ACC112 (cell line): ENCODE data around the gene MTCL1.
"Not testable (repeated sequence)": the region's sequence is repeated elsewhere in the genome, so short reads cannot be mapped to it uniquely, and the experiment has no call there.

Experiments used
- H2AFZ ChIP-seq: fragments of 200-600 bp; sonication (generic); one replicate; pipeline ENCODE4 v1.6.0; 2017; ENCODE audit warnings: antibody characterized with exemption, low read length; ENCODE audit not compliant: unreplicated experiment
- H3K27ac ChIP-seq: fragments of 200-600 bp; sonication (generic); 2 replicates; pipeline ENCODE4 v1.5.1; 2014; ENCODE audit warnings: low read depth, mild to moderate bottlenecking, antibody characterized with exemption, low read length, moderate library complexity
- H3K27me3 ChIP-seq: fragments of 200-600 bp; sonication (generic); 2 replicates; pipeline ENCODE4 v1.6.1; 2014; ENCODE audit warnings: mild to moderate bottlenecking, antibody characterized with exemption, low read length, moderate library complexity, mixed read lengths; ENCODE audit not compliant: insufficient read depth
- H3K36me3 ChIP-seq: fragments of 200-600 bp; sonication (generic); 2 replicates; pipeline ENCODE4 v1.6.1; 2016; ENCODE audit warnings: mild to moderate bottlenecking, antibody characterized with exemption, low read length, moderate library complexity, mixed read lengths; ENCODE audit not compliant: insufficient read depth
- H3K4me1 ChIP-seq: fragments of 200-600 bp; sonication (generic); one replicate; pipeline ENCODE4 v1.6.1; 2016; ENCODE audit warnings: low read length, mixed read lengths; ENCODE audit not compliant: insufficient read depth, unreplicated experiment, control insufficient read depth
- H3K4me3 ChIP-seq: fragments of 200-600 bp; sonication (generic); 2 replicates; pipeline ENCODE4 v1.5.1; 2014; ENCODE audit warnings: mild to moderate bottlenecking, low read depth, low read length
- H3K79me2 ChIP-seq: fragments of 200-600 bp; sonication (generic); one replicate; pipeline ENCODE4 v1.6.0; 2016; ENCODE audit warnings: low read length; ENCODE audit not compliant: control insufficient read depth, unreplicated experiment, insufficient read depth

MTCL1 gene

GRCh38 chr18:8758466-8758865 lies 53.1 kb downstream of the MTCL1 start:
- H3K36me3 ChIP-seq: peaks cover 26% of the 10 kb centered on the region
- H3K4me1 ChIP-seq: peaks cover 4% of the 10 kb centered on the region
- H2AFZ ChIP-seq: no peak overlapping the region
- no peak overlapping the region for H3K4me3 ChIP-seq
- no peak overlapping the region for H3K27ac ChIP-seq
- H3K27me3 ChIP-seq: no peaks in the 10 kb centered on the region
- peaks cover 2% of the 10 kb centered on the region for H3K79me2 ChIP-seq

GRCh38 chr18:8760984-8761383 lies 55.6 kb downstream of the MTCL1 start:
- peaks cover 2% of the 10 kb centered on the region for H3K79me2 ChIP-seq
- no peaks in the 10 kb centered on the region for H3K27me3 ChIP-seq
- no peak overlapping the region for H3K27ac ChIP-seq
- no peak overlapping the region for H2AFZ ChIP-seq
- no peaks in the 10 kb centered on the region for H3K4me1 ChIP-seq
- no peak overlapping the region for H3K4me3 ChIP-seq
- peaks cover 29% of the 10 kb centered on the region for H3K36me3 ChIP-seq

- H3K79me2 ChIP-seq, H3K27me3 ChIP-seq, H2AFZ ChIP-seq, H3K4me3 ChIP-seq, H3K27ac ChIP-seq, H3K4me1 ChIP-seq: not testable (repeated sequence)
- H3K36me3 ChIP-seq: peaks cover 29% of the 10 kb centered on the region
Measured at GRCh38 chr18:8761535-8761934, 56.2 kb downstream of the MTCL1 start.

GRCh38 chr18:8762968-8763367 lies 57.6 kb downstream of the MTCL1 start:
- no peak overlapping the region for H3K4me3 ChIP-seq

GRCh38 chr18:8763611-8764010 lies 58.3 kb downstream of the MTCL1 start:
- Histone ChIP-seq H3K36me3 (peaks cover 29% of the 10 kb centered on the region), H3K79me2 (no peaks in the 10 kb centered on the region), H3K27me3 (no peaks in the 10 kb centered on the region)

More at GRCh38 chr18:8762968-8763367, 57.6 kb downstream of the MTCL1 start:
- Histone ChIP-seq H2AFZ (no peak overlapping the region), H3K36me3 (peaks cover 29% of the 10 kb centered on the region), H3K27ac (no peak overlapping the region), H3K79me2 (no peaks in the 10 kb centered on the region), H3K27me3 (no peaks in the 10 kb centered on the region), H3K4me1 (no peaks in the 10 kb centered on the region)

GRCh38 chr18:8765783-8766463 lies 60.6 kb downstream of the MTCL1 start:
- H2AFZ ChIP-seq: no peak overlapping the region
- no peak overlapping the region for H3K27ac ChIP-seq
- H3K4me1 ChIP-seq: no peaks in the 10 kb centered on the region
- H3K79me2 ChIP-seq: no peaks in the 10 kb centered on the region
- H3K4me3 ChIP-seq: no peak overlapping the region
- no peaks in the 10 kb centered on the region for H3K27me3 ChIP-seq
- peaks cover 24% of the 10 kb centered on the region for H3K36me3 ChIP-seq

More at GRCh38 chr18:8763611-8764010, 58.3 kb downstream of the MTCL1 start:
- Histone ChIP-seq H3K4me3 (no peak overlapping the region), H3K27ac (no peak overlapping the region), H2AFZ (no peak overlapping the region), H3K4me1 (no peaks in the 10 kb centered on the region)

- Histone ChIP-seq H3K4me3 (no peak overlapping the region), H3K4me1 (no peaks in the 10 kb centered on the region), H3K27me3 (no peaks in the 10 kb centered on the region), H3K79me2 (no peaks in the 10 kb centered on the region), H3K27ac (no peak overlapping the region), H2AFZ (no peak overlapping the region), H3K36me3 (peaks cover 17% of the 10 kb centered on the region)
Measured at GRCh38 chr18:8766559-8767293, 61.4 kb downstream of the MTCL1 start.

- Histone ChIP-seq H3K36me3 (peaks cover 11% of the 10 kb centered on the region; the same call in 1 of the 2 replicates), H3K27me3 (no peaks in the 10 kb centered on the region), H3K4me1 (no peaks in the 10 kb centered on the region), H3K79me2 (no peaks in the 10 kb centered on the region), H3K4me3 (no peak overlapping the region), H3K27ac (no peak overlapping the region), H2AFZ (no peak overlapping the region)
Measured at GRCh38 chr18:8767340-8767739, 62.0 kb downstream of the MTCL1 start.

GRCh38 chr18:8769509-8770095 lies 64.2 kb downstream of the MTCL1 start:
- H3K36me3 ChIP-seq: no peaks in the 10 kb centered on the region
- H3K79me2 ChIP-seq: no peaks in the 10 kb centered on the region
- no peaks in the 10 kb centered on the region for H3K27me3 ChIP-seq
- no peak overlapping the region for H2AFZ ChIP-seq
- no peak overlapping the region for H3K4me3 ChIP-seq
- no peaks in the 10 kb centered on the region for H3K4me1 ChIP-seq
- H3K27ac ChIP-seq: no peak overlapping the region

GRCh38 chr18:8770657-8771056 lies 65.3 kb downstream of the MTCL1 start:
- no peaks in the 10 kb centered on the region for H3K4me1 ChIP-seq
- H3K36me3 ChIP-seq: no peaks in the 10 kb centered on the region
- H3K79me2 ChIP-seq: no peaks in the 10 kb centered on the region
- no peaks in the 10 kb centered on the region for H3K27me3 ChIP-seq
- no peak overlapping the region for H3K4me3 ChIP-seq
- no peak overlapping the region for H2AFZ ChIP-seq
- no peak overlapping the region for H3K27ac ChIP-seq

- Histone ChIP-seq H2AFZ (no peak overlapping the region), H3K27ac (no peak overlapping the region), H3K4me3 (no peak overlapping the region), H3K4me1 (no peaks in the 10 kb centered on the region), H3K36me3 (no peaks in the 10 kb centered on the region), H3K79me2 (no peaks in the 10 kb centered on the region), H3K27me3 (no peaks in the 10 kb centered on the region)
Measured at GRCh38 chr18:8771930-8772329, 66.6 kb downstream of the MTCL1 start.
